ENCODE data around the gene CADM4.
"Not testable (repeated sequence)": the region's sequence is repeated elsewhere in the genome, so short reads cannot be mapped to it uniquely, and the experiment has no call there.

The CADM4 gene, protein sequence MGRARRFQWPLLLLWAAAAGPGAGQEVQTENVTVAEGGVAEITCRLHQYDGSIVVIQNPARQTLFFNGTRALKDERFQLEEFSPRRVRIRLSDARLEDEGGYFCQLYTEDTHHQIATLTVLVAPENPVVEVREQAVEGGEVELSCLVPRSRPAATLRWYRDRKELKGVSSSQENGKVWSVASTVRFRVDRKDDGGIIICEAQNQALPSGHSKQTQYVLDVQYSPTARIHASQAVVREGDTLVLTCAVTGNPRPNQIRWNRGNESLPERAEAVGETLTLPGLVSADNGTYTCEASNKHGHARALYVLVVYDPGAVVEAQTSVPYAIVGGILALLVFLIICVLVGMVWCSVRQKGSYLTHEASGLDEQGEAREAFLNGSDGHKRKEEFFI

DNA sequence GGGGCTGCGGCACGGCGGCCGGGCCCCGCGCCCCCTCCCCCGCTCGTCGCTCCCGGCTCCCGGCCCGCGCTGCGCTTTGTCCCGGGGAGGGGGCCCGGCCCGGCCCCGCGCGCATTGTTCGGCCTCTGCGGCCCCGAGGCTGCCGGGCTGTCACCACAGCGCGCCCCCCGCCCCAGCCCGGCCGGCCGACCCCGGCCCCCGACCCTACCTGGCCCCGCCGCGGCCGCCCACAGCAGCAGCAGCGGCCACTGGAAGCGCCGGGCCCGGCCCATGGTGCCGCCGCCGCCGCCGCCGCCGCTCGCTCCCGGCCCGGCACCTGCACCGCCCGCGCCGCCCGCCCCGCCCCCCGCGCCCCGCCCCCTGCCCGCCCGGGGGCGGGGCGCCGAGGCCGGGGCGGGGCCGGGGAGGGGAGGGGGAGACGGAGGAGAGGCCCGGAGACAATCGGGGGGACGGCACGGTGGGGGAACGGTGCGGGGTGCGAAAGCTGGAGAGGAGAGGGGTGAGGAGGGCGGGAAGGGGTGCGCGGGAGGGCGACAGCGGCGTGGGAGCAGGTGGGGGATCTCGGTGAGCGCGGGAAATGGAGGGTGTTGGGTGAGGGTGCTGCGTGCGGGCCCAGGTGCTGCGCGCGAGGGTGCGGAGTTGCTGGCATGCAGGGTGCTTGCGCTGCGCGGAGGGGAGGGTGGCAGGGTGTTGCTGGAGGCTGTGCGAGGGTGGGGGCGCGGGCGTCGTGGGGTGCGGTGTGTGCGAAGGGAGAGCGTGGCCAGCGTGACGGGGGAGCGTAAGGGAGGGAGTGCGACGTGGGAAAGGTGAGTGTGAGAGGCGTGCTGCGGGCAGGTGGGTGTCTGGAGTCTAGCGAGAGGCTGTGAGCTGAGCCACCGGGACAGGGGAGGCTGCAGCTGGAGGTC lies at the start of gene CADM4:
Gene CADM4 (minus strand): TSS at position 332 of the 905 bp plus-strand sequence. CDS start 60 bp downstream, at position 272.
- no peak for DNase-seq (ENCODE audit: low spot score)

DNA sequence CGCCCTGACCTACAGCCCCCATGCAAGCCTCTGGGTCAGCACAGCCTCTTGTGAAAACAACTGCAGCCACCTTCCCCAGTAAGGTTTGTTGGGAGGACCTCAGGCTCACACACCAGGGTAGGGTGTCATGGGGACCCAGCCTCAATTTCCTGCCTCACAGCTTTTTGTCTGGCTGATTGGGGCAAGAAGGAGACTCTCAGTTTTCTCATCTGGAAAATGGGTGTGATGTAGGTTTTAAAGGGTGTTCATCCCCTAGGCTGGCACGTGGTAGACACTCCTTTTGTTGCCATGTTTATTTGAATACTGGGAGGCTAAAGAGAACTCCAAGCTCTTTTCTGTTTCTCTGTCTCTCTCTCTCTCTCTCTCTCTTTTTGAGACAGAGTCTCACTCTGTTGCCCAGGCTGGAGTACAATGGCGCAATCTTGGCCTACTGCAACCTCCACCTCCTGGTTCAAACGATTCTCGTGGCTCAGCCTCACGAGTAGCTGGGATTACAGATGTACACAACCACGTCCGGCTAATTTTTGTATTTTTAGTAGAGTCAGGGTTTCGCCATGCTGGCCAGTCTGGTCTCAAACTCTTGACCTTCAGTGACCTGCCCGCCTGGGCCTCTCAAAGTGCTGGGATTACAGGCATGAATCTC lies 48.5 kb upstream of the CADM4 start:
- DNase-seq (ENCODE audit: low spot score): no peak

DNA sequence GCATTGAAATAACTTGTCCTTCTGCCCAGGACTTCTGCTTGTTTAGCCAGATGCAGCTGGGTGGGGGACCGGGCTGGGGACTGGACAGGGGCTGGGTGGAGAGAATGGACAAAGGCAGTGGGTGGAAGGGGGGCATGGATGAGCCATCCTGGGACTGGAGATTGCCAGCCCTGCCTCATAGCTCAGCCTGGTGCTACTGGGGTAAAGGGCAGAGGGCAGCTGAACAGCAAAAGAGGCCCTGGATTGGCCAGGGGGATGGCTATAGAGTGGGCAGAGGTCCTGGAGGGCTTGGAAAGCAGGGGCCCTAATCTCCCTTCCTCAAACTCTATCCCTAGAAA lies 48.0 kb upstream of the CADM4 start:
- no peak for DNase-seq (ENCODE audit: low spot score)

DNA sequence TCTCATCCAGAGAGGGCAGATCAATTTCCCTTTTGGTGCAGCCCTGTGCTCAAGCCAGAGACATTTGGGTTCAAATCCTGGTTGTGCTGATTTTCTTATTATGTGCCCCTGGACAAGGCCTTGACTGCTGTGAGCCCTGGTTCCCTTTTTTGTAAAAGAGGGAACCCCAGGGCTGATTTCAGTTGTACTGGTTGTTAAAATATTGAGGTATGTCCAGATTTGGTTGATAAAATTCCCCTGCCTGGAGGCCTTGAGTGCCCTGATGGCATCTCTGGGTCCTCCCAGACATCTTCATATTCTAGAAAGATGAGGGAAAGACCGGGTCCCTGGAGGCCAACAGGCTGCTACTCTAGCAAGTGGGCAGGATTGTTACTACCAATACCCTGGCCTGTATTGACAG lies 44.7 kb upstream of the CADM4 start:
- no peak for DNase-seq (ENCODE audit: low spot score)

DNA sequence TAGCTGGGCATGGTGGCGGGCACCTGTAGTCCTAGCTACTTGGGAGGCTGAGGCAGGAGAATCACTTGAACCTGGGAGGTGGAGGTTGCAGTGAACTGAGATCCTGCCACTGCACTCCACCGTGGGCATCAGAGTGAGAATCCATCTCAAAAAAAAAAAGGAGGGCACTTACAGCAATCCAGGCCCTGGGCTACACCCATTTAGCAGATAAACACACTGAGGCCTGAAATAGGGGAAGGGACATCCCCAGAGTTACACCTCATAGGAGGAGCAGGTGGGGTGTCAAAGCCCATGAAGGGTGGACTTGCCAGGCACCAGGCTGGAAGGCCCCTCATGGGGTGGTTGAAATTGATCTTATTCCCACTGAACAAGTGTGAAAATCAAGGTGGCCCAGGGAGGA lies 44.3 kb upstream of the CADM4 start:
- no peak for DNase-seq (ENCODE audit: low spot score)

DNA sequence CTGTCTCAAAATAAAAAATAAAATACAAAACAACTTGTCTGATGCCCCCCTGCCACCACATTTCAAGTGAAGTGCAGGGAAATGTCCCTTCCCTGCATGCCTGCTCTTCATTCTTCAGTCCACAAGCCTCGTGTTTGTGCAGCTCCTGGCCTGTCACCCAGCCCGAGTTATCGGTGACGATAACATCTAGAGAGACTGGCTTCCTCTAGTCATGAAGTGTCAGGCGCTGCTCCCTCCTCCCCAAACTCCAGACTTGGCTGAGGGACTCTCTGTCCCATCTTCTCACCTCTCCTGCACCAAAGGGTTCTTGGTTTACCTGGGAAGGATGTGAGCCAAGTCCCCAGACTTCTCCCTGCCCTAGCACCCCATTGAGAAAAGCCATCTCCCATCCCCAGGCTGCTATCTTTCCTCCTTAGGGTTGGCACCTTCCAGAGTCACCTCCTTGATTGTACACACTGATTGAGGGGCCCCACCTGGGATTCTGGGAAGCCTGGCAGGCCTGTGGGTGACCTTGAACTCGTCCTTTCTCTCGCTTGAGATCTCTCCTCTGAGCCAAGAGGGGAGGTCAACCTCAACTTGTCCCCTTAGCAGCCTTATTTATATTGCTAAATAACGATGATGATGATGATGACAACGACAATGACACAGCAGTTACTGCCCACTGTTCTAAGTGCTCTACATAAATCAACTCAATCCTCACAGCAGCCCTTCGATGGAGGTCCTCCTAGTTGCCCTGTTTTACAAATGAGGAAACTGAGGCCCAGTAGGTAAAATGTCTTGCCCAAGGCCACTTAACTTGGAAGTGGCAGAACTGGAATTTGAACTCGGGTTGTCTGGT lies 43.4 kb upstream of the CADM4 start:
- DNase-seq (ENCODE audit: low spot score): no peak

DNA sequence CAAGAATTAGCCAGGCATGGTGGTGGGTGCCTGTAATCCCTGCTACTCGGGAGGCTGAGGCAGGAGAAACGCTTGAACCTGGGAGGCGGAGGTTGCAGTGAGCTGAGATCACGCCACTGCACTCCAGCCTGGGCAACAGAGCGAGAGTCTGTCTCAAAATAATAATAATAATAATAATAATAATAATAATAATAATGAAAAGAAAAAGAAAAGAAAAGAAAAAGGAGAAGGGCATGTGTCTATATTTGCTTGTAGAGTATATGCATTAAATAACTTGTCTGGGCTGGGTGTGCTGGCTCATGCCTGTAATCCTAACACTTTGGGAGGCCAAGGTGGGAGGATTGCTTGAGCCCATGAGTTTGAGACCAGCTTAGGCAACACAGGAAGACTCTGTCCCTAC lies 42.6 kb upstream of the CADM4 start:
- not testable (repeated sequence) for DNase-seq (ENCODE audit: low spot score)

DNA sequence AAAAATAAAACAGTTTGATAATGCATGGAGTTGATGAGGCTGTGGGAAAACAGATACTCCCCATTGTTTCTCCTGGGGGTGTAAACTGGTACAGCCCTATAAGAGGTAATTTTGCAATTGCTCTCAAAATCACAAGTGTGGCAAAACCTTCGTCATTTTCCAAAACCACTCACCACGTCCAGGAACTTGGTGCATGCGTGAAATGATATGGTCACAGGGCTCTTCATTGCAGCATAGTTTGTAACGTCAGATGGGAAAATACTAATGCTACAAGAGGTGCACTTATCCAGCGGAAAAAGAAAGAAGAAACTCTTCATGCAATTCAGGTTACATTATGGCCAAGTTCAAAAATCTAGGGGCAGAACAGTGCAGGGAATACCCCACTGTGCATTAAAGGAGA lies 42.2 kb upstream of the CADM4 start:
- DNase-seq (ENCODE audit: low spot score): no peak

DNA sequence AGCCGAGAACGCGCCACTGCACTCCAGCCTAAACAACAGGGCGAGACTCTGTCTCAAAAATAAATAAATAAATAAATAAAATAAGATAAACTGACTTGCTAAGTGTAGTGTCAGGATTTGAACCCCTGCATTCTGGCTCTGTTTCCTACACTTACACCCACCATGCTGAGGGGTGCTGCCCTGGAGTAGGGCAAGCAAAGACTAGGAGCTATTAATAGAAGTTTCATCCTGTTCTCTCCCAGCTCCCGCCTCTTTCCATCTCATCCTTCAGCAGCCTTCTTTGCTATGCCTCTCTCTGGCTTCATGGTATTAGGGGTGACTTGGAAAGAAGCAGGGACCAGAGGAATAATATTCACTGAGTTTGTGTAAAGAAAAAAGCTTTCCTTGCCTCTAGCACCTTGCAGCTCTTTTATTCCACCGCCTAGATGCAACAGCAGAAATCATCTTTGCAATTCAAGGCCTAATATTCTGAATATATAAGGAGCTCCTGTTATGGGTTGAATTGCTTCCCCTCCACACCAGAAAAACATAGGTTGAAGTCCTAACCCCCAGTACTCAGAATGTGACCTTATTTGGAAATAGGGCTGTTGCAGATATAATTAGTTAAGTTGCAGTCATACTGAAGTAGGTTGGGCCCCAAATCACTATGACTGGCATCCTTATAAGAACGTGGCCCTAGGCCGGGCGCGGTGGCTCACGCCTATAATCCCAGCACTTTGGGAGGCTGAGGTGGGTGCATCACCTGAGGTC lies 39.0 kb upstream of the CADM4 start:
- no peak for DNase-seq (ENCODE audit: low spot score)

DNA sequence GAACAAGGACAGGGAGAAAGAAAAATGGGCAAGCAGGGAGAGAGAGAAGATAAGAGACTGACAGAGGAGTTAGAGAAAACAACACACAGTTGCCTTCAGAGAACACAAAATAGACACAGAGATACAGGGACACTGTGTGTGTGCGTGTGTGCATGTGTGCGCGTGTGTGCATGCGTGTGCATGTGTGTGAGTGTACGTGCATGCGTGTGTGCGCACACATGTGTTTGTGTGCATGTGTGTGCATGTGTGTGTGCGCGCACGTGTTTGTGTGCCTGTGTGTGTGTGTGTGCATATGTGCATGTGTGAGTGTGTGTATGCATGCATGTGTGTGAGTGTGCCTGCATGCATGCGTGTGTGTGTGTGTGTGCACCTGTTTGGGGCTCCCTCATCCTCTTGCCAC lies 36.3 kb upstream of the CADM4 start:
- no peak for DNase-seq (ENCODE audit: low spot score)

DNA sequence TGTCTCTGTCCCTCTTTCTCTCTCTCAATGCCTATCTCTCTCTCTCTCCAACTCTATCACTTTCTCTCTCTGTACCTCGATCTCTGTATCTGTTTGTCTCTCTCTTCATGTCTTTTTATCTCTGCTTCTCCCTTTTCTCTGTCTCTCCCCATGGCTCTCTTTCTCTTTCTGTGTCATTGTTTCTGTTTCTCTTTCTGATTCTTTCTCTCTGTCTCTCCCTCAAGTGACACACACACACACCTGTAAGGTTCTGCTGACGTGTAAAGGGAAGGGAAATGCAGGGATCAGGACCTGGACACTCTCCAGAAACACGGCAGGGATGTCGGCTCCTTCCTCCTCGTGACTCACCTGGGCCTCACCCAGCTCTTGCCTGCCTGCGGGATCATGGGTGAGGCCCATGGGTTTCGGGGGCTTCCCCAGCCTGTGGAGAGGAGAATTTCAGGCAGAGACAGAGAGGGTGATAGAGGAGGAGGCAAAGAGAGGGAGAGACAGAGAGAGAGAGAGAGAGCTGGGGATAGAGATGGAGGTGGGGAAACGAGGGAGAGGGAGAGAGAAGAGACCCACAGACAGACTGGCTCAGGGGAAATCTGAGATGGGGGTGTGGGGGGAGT lies 35.7 kb upstream of the CADM4 start:
- DNase-seq (ENCODE audit: low spot score): no peak

DNA sequence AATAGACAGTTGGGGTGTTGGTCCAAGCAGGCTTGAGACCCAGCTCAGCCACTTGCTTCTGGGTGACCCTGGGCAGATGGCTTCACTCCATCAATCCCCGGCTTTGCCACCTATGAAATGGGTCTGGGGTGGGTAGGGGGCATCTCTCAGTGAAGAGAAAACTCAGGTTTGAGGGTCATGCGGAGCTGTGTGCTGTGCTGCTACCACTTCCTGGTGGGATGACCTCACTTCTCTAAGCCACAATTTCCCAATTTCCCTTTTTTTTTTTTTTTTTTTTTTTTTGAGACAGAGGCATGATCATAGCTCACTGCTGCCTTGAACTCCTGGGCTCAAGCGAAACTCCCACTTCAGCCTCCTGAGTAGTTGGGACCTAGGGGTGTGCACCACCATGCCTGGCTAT lies 34.9 kb upstream of the CADM4 start:
- DNase-seq (ENCODE audit: low spot score): no peak

DNA sequence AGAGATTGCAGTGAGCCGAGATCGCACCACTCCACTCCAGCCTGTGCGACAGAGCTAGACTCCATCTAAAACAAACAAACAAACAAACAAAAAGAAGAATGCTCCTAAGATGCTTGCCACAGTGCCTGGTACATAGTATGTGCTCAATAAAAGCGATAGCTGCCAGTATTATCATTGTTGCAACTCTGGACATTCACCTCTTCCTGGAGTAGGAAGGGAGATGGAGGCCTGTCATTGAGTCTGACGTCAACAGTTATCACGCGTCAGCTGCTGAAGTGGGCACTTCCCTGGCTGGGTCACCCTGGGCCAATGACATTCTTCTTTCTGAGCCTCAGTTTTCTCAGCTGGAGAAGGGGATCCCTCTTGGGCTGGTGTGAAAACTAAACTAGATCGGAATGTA lies 34.5 kb upstream of the CADM4 start:
- no peak for DNase-seq (ENCODE audit: low spot score)

DNA sequence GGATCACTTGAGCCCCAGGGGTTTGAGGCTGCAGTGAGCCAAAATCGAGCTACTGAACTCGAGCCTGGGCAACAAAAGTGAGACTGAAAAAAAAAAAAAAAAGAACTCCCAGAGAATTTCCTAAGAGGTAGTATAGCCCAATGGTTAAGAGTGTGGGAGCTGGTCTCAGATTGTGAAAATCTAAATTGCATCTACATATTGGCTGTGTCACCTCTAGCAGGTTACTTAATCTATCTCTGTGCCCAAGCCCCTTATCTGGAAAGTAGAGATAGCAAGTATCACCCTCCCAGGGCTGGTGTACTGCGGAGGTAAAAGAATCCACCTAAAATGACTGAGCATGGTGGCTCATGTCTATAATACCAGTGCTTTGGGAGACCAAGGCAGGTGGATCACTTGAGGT lies 34.0 kb upstream of the CADM4 start:
- DNase-seq (ENCODE audit: low spot score): no peak

DNA sequence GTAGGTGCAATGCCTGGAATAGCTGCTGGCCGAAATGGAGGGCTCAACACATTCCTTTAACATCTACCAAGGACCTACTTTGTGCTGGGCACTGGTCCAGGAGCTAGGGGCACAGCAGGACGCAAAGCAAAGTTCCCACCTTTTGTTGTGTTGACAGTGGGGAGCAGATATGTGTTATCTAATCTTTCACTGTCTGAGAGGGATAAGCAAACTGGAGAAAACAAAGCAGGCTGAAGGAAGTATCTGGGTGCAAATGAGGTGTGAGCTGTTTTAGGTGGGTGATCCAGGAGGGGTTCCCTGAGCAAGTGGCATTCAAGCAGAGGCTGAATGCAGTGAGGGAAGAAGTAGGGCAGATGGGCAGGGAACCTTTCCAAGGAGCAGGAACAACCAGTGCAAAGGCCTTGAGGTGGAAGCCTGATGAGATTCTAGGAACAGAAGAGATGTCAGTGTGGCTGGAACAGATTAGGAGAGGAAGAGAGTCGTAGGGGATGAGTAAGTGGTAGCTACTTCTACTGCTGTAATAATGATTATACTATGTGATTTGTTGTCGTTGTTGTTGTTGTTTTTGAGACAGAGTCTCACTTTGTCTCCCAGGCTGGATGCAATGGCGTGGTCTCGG lies 32.5 kb upstream of the CADM4 start:
- DNase-seq (ENCODE audit: low spot score): no peak

DNA sequence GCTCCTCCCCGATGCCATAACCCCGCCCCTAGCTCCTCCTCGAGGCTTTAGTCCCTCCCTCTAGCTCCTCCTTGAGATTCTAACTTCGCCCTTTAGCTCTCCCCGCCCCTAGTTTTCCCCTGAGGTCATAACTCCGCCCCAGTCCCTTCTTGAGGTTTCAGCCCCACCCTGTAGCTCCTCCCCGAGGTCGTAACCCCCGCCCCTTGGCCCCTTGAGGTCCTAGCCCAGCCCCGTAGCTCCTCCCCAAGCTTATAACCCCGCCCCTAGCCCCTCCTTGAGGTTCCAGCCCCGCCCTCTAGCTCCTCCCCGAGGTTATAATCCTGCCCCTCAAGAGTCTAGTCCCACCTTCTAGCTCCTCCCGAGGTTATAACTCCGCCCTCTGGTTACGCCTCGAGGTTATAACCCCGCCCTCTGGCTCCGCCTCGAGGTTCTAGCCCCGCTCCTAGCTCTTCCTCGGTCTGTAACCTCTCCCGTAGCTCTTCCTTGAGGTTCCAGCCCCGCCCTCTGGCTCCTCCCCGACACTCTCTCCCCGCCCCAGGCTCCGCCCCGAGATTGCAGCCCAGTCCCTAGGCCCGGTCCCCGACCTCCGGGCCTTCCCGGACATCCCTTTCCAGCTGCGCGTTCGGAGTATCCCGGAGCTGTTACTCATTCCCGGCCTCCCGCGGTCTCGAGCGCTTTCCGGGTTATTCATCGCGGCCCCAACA lies 28.9 kb upstream of the CADM4 start:
- peak; percentile 100 for DNase-seq (ENCODE audit: low spot score)

DNA sequence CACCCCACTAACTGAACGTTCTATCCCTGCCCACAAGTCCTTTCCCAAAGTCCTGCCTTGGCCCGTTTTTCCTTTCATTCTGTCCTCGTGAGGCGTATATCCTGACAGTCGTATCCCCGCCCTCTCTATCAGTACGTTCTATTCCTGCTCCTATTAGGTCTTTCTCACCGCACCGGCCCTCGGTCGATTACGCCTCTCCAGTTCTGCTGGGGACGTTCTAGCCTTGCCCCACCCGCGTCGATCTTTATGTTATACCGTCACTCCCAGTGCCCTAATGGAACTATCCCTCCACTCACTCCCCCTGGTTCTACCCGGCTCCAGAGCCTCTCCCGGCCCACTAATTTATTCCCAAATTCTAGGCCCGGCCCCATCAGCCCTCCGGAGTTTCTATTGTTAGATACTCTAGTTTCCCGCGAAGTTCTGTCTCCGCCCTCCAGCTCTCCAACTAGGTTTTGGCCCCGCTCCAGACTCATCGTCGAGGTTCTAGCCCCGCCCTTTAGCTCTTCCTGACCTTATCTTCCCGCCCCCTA lies 28.3 kb upstream of the CADM4 start:
- peak; percentile 6 for DNase-seq (ENCODE audit: low spot score)

DNA sequence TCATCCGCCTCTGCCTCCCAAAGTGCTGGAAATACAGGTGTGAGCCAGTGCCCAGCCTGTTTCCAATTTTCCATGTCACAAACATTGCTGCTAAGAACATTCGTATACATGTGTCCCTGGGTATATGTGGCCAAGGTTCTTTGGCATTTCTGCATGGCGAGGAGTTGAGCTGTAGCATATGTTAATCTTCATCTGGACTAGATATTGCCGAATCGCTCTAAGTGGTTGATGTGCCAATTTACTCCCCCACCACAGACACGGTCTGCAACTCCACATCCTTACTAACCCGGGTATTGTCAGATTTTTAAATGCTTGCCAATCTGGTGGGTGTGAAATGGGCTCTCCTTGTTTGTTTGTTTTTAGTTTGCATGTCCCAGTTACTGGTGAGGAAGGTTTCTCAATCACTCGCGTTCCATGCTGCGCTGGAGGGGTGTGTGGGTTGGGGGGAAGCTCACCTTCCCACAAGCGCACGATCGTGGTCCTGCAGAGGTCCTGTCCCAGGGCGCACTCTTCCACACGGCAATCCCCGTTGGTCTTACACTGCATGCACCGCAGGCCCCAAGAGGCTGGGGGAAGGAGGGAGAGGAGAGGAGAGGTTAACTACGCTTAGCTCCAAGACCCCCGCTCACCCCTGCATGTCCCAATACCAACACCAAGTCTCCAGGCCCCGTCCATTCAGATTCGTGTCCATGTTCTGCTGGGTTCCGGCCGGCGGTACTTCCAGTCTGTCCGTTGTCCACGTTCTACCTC lies 27.7 kb upstream of the CADM4 start:
- no peak for DNase-seq (ENCODE audit: low spot score)

DNA sequence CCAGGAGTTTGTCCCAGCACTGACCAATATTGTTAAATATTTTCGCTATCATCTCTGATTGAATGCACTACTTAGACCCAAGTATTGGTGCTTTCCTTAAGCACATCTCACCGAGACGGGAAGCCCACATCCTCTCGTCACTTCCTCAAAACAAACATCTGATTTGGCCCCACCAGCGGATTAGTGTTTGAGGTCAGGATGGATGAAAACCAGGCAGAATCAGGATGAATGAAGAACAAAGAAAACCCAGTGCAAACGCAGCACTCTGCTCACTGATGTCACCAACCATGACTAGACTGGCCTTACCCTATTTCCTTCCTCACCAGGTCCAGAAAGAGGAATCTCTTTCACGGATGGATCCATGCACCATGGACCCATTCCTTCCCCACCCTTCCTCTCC lies 24.4 kb upstream of the CADM4 start:
- DNase-seq (ENCODE audit: low spot score): no peak
